Gastrocnemius medialis (tissue), 4 donors: ENCODE data around the gene DZIP1. TPM values are rescaled to one million over a fixed set of nuclear protein-coding genes. Genes with fewer than 3 reads are reported as not detected.

Source experiments
- ATAC-seq, 2 donors: fragments of 150-250 bp; one replicate each; pipeline ENCODE4 v1.9.1; 2016
- DNase-seq, 2 donors: peaks; one replicate each; pipeline ENCODE4 v3.0.0-alpha.2; 2019
- H3K27ac ChIP-seq, 4 donors: fragments of 200-600 bp; sonication (generic); 1 replicate in 1 of 4; 2 replicates in 3 of 4; pipeline ENCODE4 v1.5.1; 2016 to 2018; ENCODE audit warnings: mild to moderate bottlenecking in 2 of 4, moderate library complexity in 1 of 4
- H3K27me3 ChIP-seq, 3 donors: fragments of 200-600 bp; sonication (generic) in 2 of 3; 1 replicate in 1 of 3; 2 replicates in 2 of 3; pipeline versions ENCODE4 v1.5.1 to v1.6.0; 2016 to 2019; ENCODE audit warnings: mild to moderate bottlenecking in 1 of 3, moderate library complexity in 1 of 3
- H3K36me3 ChIP-seq, 2 donors: fragments of 200-600 bp; sonication (generic) in 1 of 2; one replicate each; pipeline ENCODE4 v1.5.1; 2017 to 2018
- H3K4me1 ChIP-seq, 2 donors: fragments of 200-600 bp; sonication (generic) in 1 of 2; one replicate each; pipeline ENCODE4 v1.5.1; 2016 to 2017; ENCODE audit warnings: mild to moderate bottlenecking in 2 of 2
- H3K4me3 ChIP-seq, 4 donors: fragments of 200-600 bp; sonication (generic) in 3 of 4; 1 replicate in 1 of 4; 2 replicates in 3 of 4; pipeline ENCODE4 v1.5.1; 2016 to 2019; ENCODE audit warnings: mild to moderate bottlenecking in 2 of 4
- H3K9me3 ChIP-seq, 3 donors: fragments of 200-600 bp; sonication (generic) in 2 of 3; 1 replicate in 1 of 3; 2 replicates in 2 of 3; pipeline ENCODE4 v1.5.1; 2016 to 2019
- CTCF ChIP-seq, 5 experiments: fragments of 450-650 bp in 3 of 5; fragments of 200-600 bp in 2 of 5; sonication (generic) in 2 of 5; IDR thresholded peaks in 4 of 5; conservative IDR thresholded peaks in 1 of 5; 1 replicate in 4 of 5; 2 replicates in 1 of 5; pipeline ENCODE4 v1.5.1; 2016 to 2019; ENCODE audit warnings: antibody characterized with exemption in 5 of 5, mild to moderate bottlenecking in 3 of 5, moderate library complexity in 3 of 5
- POLR2A ChIP-seq, 2 donors: fragments of 450-650 bp; IDR thresholded peaks; one replicate each; pipeline ENCODE4 v1.6.1; 2017; ENCODE audit warnings: antibody characterized with exemption in 2 of 2, mild to moderate bottlenecking in 2 of 2, moderate library complexity in 2 of 2
- in situ Hi-C, 4 donors: fragments of 200-750 bp; cut with MboI; loops; one replicate each; pipeline versions ENCODE4 v1.15.0 to v1.8.0; 2017; ENCODE audit warnings: low sequenced_read_pairs in 4 of 4
- intact Hi-C: fragments of 100-400 bp; cut with DNase I; formaldehyde crosslinking; loops from one replicate; pipeline ENCODE4 v1.15.1; 2023; ENCODE audit warnings: low total_unique reads
- total RNA-seq, 4 donors: library from RNA; depleted of rRNA; stranded (reverse); fragments of >200 nt; gene quantifications; one replicate each; pipeline versions ENCODE4 v1.1.0 to v1.2.3, GENCODE V29; 2016

DZIP1 gene
- total RNA-seq, 4 donors from 2014 or later, result 0.22 to 5.6 (median 2.2) TPM

DNA sequence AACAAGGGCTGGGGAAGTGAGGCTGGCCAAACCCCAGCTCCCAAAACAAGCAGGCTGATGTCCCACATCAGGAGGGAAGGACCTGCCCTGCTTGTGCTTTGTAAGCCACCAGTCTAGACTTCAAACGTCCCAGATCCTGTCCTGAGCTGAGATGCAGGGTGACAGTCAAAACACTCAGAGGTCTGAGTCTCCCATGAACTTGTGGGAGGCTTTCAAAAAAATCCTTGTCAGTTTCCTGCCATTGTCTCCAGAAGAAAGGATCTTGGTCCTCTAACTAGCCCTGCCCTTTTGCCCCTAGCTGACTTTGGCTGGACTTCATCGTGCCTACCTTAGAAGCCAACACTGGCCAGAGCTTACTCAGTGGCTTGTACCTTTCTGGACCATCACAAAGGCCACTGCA lies 43.3 kb downstream of the DZIP1 start:
- no peak for DNase-seq
- H3K27ac ChIP-seq, result no peak overlapping the region
- TF ChIP-seq CTCF (IDR thresholded peaks at IDR 0.05 in 4 of 5, conservative IDR thresholded peaks at IDR 0.05 in 1 of 5) (no peak), POLR2A (IDR thresholded peaks at IDR 0.05) (no peak)
- H3K9me3 ChIP-seq, result no peaks in the 10 kb centered on the region
- in situ Hi-C loops, result no loop called here
- no peaks in the 10 kb centered on the region for H3K36me3 ChIP-seq
- no peak for ATAC-seq
- no peaks in the 10 kb centered on the region for H3K4me1 ChIP-seq
- intact Hi-C loops, result no loop called here
- H3K27me3 ChIP-seq, result no peaks in the 10 kb centered on the region
- no peak overlapping the region for H3K4me3 ChIP-seq

DNA sequence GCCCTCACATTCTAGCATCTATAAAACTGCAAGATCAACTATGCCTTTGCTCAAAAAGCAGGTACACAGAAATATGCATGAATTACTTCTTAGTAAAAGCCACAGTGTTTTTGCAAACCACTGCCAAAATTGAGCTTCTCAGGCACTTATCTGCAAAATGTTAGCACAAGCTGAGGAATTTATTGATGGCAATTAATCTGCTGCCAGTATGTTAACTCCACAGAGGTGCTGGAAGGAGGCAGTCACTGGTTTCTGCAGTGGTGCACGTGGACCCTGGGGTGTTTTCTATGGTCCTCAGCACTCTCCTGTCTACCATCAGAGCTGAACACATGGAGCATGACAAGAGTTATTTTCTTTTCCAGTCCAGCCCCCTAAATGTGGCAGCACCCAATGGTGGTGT lies 47.8 kb downstream of the DZIP1 start:
- no peak for ATAC-seq

GRCh38 chr13:95593462-95593861 lies 51.0 kb downstream of the DZIP1 start:
- TF ChIP-seq POLR2A (IDR thresholded peaks at IDR 0.05) (no peak), CTCF (IDR thresholded peaks at IDR 0.05 in 4 of 5, conservative IDR thresholded peaks at IDR 0.05 in 1 of 5) (no peak)
- intact Hi-C loops (no loop called here), in situ Hi-C loops (no loop called here)
- no peak for DNase-seq
- H3K9me3 ChIP-seq, result no peaks in the 10 kb centered on the region
- no peaks in the 10 kb centered on the region for H3K27me3 ChIP-seq
- H3K4me3 ChIP-seq, result no peak overlapping the region
- peaks cover 0 to 3% of the 10 kb centered on the region in 2 donors for H3K36me3 ChIP-seq
- H3K27ac ChIP-seq, result no peak overlapping the region
- no peak for ATAC-seq
- no peaks in the 10 kb centered on the region for H3K4me1 ChIP-seq

More for the DNA sequence above, 47.8 kb downstream of the DZIP1 start:
- intact Hi-C loops, result no loop called here
- in situ Hi-C loops, result no loop called here
- DNase-seq, result no peak
- H3K27me3 ChIP-seq, result no peaks in the 10 kb centered on the region
- no peaks in the 10 kb centered on the region for H3K4me1 ChIP-seq
- H3K27ac ChIP-seq, result no peak overlapping the region
- H3K36me3 ChIP-seq, result peaks cover 0 to 3% of the 10 kb centered on the region in 2 donors
- no peaks in the 10 kb centered on the region for H3K9me3 ChIP-seq
- no peak overlapping the region for H3K4me3 ChIP-seq
- TF ChIP-seq POLR2A (IDR thresholded peaks at IDR 0.05), result no peak
- no peak for TF ChIP-seq CTCF (IDR thresholded peaks at IDR 0.05 in 4 of 5, conservative IDR thresholded peaks at IDR 0.05 in 1 of 5)

- H3K27ac ChIP-seq, result no peak overlapping the region
- no peak overlapping the region for H3K4me3 ChIP-seq
- no peaks in the 10 kb centered on the region for H3K9me3 ChIP-seq
- intact Hi-C loops (no loop called here), in situ Hi-C loops (no loop called here)
- ATAC-seq, result no peak
- TF ChIP-seq POLR2A (IDR thresholded peaks at IDR 0.05) (no peak), CTCF (IDR thresholded peaks at IDR 0.05 in 4 of 5, conservative IDR thresholded peaks at IDR 0.05 in 1 of 5) (no peak)
- no peaks in the 10 kb centered on the region for H3K4me1 ChIP-seq
- H3K27me3 ChIP-seq, result no peaks in the 10 kb centered on the region
- peaks cover 0 to 3% of the 10 kb centered on the region in 2 donors for H3K36me3 ChIP-seq
- DNase-seq, result no peak
Measured at GRCh38 chr13:95588721-95589120, 55.8 kb downstream of the DZIP1 start.

DNA sequence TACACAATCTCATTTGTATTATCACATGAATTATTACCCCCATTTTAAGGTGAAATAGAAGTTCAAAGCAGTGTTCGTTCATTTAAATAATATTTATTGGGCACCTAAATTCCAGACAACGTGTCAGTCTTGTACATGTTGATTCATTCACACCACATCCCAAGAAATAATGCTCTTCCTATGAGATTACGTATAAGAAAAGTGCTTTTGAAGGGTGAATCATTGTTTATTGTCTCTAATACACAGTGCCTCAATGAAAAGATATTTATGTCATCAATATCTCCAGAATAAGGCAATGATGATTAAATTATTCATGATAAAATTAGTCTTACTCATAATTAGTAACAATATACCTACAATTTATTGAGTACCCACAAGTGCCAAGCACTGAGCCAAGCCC lies 56.4 kb downstream of the DZIP1 start:
- in situ Hi-C loops, result no loop called here
- Histone ChIP-seq H3K9me3 (no peaks in the 10 kb centered on the region), H3K4me3 (no peak overlapping the region), H3K27me3 (no peaks in the 10 kb centered on the region), H3K27ac (no peak overlapping the region), H3K4me1 (no peaks in the 10 kb centered on the region), H3K36me3 (no peaks in the 10 kb centered on the region)
- intact Hi-C loops, result no loop called here
- DNase-seq (no peak), ATAC-seq (no peak)
- no peak for TF ChIP-seq POLR2A (IDR thresholded peaks at IDR 0.05)
- TF ChIP-seq CTCF (IDR thresholded peaks at IDR 0.05 in 4 of 5, conservative IDR thresholded peaks at IDR 0.05 in 1 of 5), result no peak
